H1 (cell line): ENCODE measurements around the gene TMEM163. TPM values are rescaled to one million over a fixed set of nuclear protein-coding genes. Genes with fewer than 3 reads are reported as not detected.

Experiments used
- ASH2L ChIP-seq: fragments of 200-600, 300-600 bp; sonication (generic); IDR thresholded peaks from one replicate; pipeline ENCODE4 v1.7.1; 2017; ENCODE audit warnings: low read length
- CEBPB ChIP-seq: IDR thresholded peaks from 2 replicates; pipeline ENCODE4 v1.6.1; 2012; ENCODE audit warnings: low read depth, low read length
- CHD7 ChIP-seq: fragments of 300-600 bp; sonication (generic); IDR thresholded peaks from 2 replicates; pipeline ENCODE4 v1.7.1; 2012; ENCODE audit warnings: low read length, moderate library complexity, mild to moderate bottlenecking, inconsistent platforms; ENCODE audit not compliant: insufficient replicate concordance
- EP300 ChIP-seq, 2 experiments: IDR thresholded peaks; 1 replicate in 1 of 2; 2 replicates in 1 of 2; pipeline ENCODE4 v1.6.1; 2011 to 2012; ENCODE audit warnings: low read depth in 2 of 2, low read length in 2 of 2, mild to moderate bottlenecking in 2 of 2, borderline replicate concordance in 1 of 2, inconsistent platforms in 1 of 2, moderate library complexity in 1 of 2
- EZH2 ChIP-seq: fragments of 200-600 bp; sonication (generic); IDR thresholded peaks from 2 replicates; pipeline ENCODE4 v1.7.1; 2012; ENCODE audit warnings: low read depth, mild to moderate bottlenecking, moderate library complexity, low read length, inconsistent platforms; ENCODE audit not compliant: severe bottlenecking
- KDM1A ChIP-seq: fragments of 200-600, 300-600 bp; sonication (generic); IDR thresholded peaks from 2 replicates; pipeline ENCODE4 v1.7.1; 2016; ENCODE audit warnings: mild to moderate bottlenecking, low read length, borderline replicate concordance
- KDM5A ChIP-seq: fragments of 200-600 bp; IDR thresholded peaks from 2 replicates; pipeline ENCODE4 v1.7.1; 2012; ENCODE audit warnings: mild to moderate bottlenecking, low read length, inconsistent platforms, mixed read lengths
- polyA plus RNA-seq, 7 experiments: library from polyadenylated mRNA; depleted of rRNA in 3 of 7; stranded (reverse) in 5 of 7; unstranded in 2 of 7; fragments of >200 nt in 5 of 7; fragments of 200-250 nt in 2 of 7; gene quantifications; 1 replicate in 5 of 7; 2 replicates in 1 of 7; 4 replicates in 1 of 7; pipeline versions ENCODE4 v1.2.1 to v1.2.3, GENCODE V29; 2011 to 2013; ENCODE audit warnings: missing spikeins in 2 of 7, mixed read lengths in 2 of 7
- total RNA-seq: library from RNA; stranded (reverse); fragmentation: NEBNext Ultra II Directional; extraction: Animal tissue kit (Norgen Biotek cat#: 25700); gene quantifications from 2 replicates; pipeline ENCODE4 v1.2.1, GENCODE V29; 2021

TMEM163 gene
- total and polyA plus RNA-seq, 2 of the 8 experiments (the other 6 are each of a cell fraction or from before 2014, with no cell fraction given): 2.8 to 3.2 TPM

- TF ChIP-seq KDM1A (no peak), EZH2 (no peak), EP300 (IDR thresholded peaks at IDR 0.05; ENCODE audit: borderline replicate concordance in 1 of 2, low read depth in 2 of 2, low read length in 2 of 2) (no peak), CEBPB (no peak), KDM5A (no peak), ASH2L (no peak), CHD7 (no peak)
Observed at GRCh38 chr2:134468164-134468563, 250.6 kb downstream of the TMEM163 start (continued).
